IMR-90 (cell line): ENCODE results near the gene VWA8. TPM values are rescaled to one million over a fixed set of nuclear protein-coding genes. Genes with fewer than 3 reads are reported as not detected.

Source experiments
- ATAC-seq: fragments of 200-7000 bp; cut with Tn5 transposase; 2 replicates; pipeline ENCODE4 v1.9.1; 2020; ENCODE audit warnings: low read depth, mild to moderate bottlenecking, moderate library complexity
- BruUV-seq: library from RNA; stranded (reverse); fragments of 400-500 nt; replicated peaks from 2 replicates; lab custom pipeline; 2021; lab: Mats Ljungman, UMichigan
- CTCF ChIA-PET: fragments of 300-600 bp; formaldehyde crosslinking; extraction: SDS; loops from one replicate; lab custom pipeline; 2021; ENCODE audit warnings: antibody characterized with exemption; lab: Yijun Ruan, JAX
- POLR2A ChIA-PET: fragments of 300-600 bp; sonication (Branson Sonifier 250); formaldehyde crosslinking; loops from one replicate; lab custom pipeline; 2022; ENCODE audit warnings: antibody characterized with exemption; ENCODE audit not compliant: unreplicated experiment; lab: Charles Lee
- DNase-seq: peaks from one replicate; pipeline ENCODE4 v3.0.0; 2013
- H2AFZ ChIP-seq: replicated peaks from 2 replicates; pipeline ENCODE3; 2013; ENCODE audit warnings: low read length, mild to moderate bottlenecking; ENCODE audit not compliant: poor library complexity
- H2AK5ac ChIP-seq: 2 replicates; pipeline ENCODE4 v1.6.1; 2013; ENCODE audit warnings: low read depth, low read length, inconsistent platforms
- H2AK9ac ChIP-seq: replicated peaks from 2 replicates; pipeline ENCODE3; 2013; ENCODE audit warnings: mild to moderate bottlenecking, low read depth, low read length, moderate library complexity; ENCODE audit not compliant: poor library complexity
- H2BK120ac ChIP-seq: 2 replicates; pipeline ENCODE4 v1.6.1; 2013; ENCODE audit warnings: low read depth, low read length, inconsistent platforms
- H2BK15ac ChIP-seq: 3 replicates; pipeline ENCODE4 v1.6.1; 2013; ENCODE audit warnings: low read depth, low read length, inconsistent platforms
- H2BK20ac ChIP-seq: 2 replicates; pipeline ENCODE4 v1.6.1; 2013; ENCODE audit warnings: low read depth, mild to moderate bottlenecking, inconsistent platforms, low read length, moderate library complexity
- H2BK5ac ChIP-seq: 2 replicates; pipeline ENCODE4 v1.6.1; 2013; ENCODE audit warnings: mild to moderate bottlenecking, low read depth, low read length, inconsistent platforms; ENCODE audit not compliant: poor library complexity, severe bottlenecking
- H3K14ac ChIP-seq: replicated peaks from 2 replicates; pipeline ENCODE4 v1.6.1; 2013; ENCODE audit warnings: low read depth, low read length, inconsistent platforms
- H3K18ac ChIP-seq: 2 replicates; pipeline ENCODE4 v1.6.1; 2013; ENCODE audit warnings: low read depth, low read length, control low read depth
- H3K23ac ChIP-seq: 2 replicates; pipeline ENCODE4 v1.6.1; 2013; ENCODE audit warnings: low read depth, low read length, inconsistent platforms
- H3K27ac ChIP-seq: 2 replicates; pipeline ENCODE4 v1.5.1; 2013; ENCODE audit warnings: mild to moderate bottlenecking, control low read depth, low read length; ENCODE audit not compliant: insufficient read depth
- H3K27me3 ChIP-seq: 2 replicates; pipeline ENCODE4 v1.6.1; 2013; ENCODE audit warnings: low read length; ENCODE audit not compliant: control insufficient read depth, insufficient read depth
- H3K36me3 ChIP-seq: 2 replicates; pipeline ENCODE4 v1.6.1; 2013; ENCODE audit warnings: low read length, mixed read lengths; ENCODE audit not compliant: control insufficient read depth, insufficient read depth
- H3K4ac ChIP-seq: 2 replicates; pipeline ENCODE4 v1.6.1; 2013; ENCODE audit warnings: low read depth, low read length, inconsistent platforms
- H3K4me1 ChIP-seq: 2 replicates; pipeline ENCODE4 v1.6.1; 2013; ENCODE audit warnings: low read length, mixed read lengths; ENCODE audit not compliant: control insufficient read depth, insufficient read depth
- H3K4me2 ChIP-seq: 2 replicates; pipeline ENCODE4 v1.6.1; 2013; ENCODE audit warnings: low read depth, mild to moderate bottlenecking, control low read depth, low read length, moderate library complexity
- H3K4me3 ChIP-seq: 2 replicates; pipeline ENCODE4 v1.5.1; 2013; ENCODE audit warnings: low read depth, mild to moderate bottlenecking, control low read depth, low read length, moderate library complexity; ENCODE audit not compliant: insufficient read depth
- H3K56ac ChIP-seq: 2 replicates; pipeline ENCODE4 v1.6.1; 2013; ENCODE audit warnings: low read length, inconsistent platforms; ENCODE audit not compliant: insufficient read depth; ENCODE audit errors: extremely low read depth
- H3K79me1 ChIP-seq, 2 experiments: 2 replicates each; pipeline ENCODE4 v1.6.1; 2013; ENCODE audit warnings: low read length in 2 of 2, inconsistent platforms in 1 of 2, low read depth in 1 of 2
- H3K9ac ChIP-seq: 2 replicates; pipeline ENCODE4 v1.6.1; 2013; ENCODE audit warnings: low read depth, low read length, control low read depth
- H3K9me1 ChIP-seq: 2 replicates; pipeline ENCODE4 v1.6.1; 2013; ENCODE audit warnings: low read length, inconsistent platforms; ENCODE audit not compliant: insufficient read depth
- H3K9me3 ChIP-seq: 2 replicates; pipeline ENCODE4 v1.6.1; 2013; ENCODE audit warnings: low read length; ENCODE audit not compliant: control insufficient read depth, insufficient read depth
- H4K20me1 ChIP-seq: 2 replicates; pipeline ENCODE4 v1.6.1; 2013; ENCODE audit warnings: low read length, inconsistent platforms; ENCODE audit not compliant: insufficient read depth
- H4K5ac ChIP-seq: 2 replicates; pipeline ENCODE4 v1.6.1; 2013; ENCODE audit warnings: mild to moderate bottlenecking, low read depth, low read length, control low read depth
- H4K8ac ChIP-seq, 2 experiments: 2 replicates each; pipeline ENCODE4 v1.6.1; 2013; ENCODE audit warnings: low read depth in 2 of 2, low read length in 2 of 2, control low read depth in 1 of 2, inconsistent platforms in 1 of 2
- H4K91ac ChIP-seq: 2 replicates; pipeline ENCODE4 v1.6.1; 2013; ENCODE audit warnings: low read depth, low read length, inconsistent platforms; ENCODE audit not compliant: insufficient read depth
- BHLHE40 ChIP-seq: fragments of 150-350 bp; IDR thresholded peaks from 2 replicates; pipeline ENCODE4 v1.6.1; 2016; ENCODE audit warnings: mild to moderate bottlenecking, low read depth, low read length
- CEBPB ChIP-seq: IDR thresholded peaks from 2 replicates; pipeline ENCODE4 v1.6.1; 2012; ENCODE audit warnings: low read depth, low read length, improper control_type of control experiment
- CHD1 ChIP-seq: IDR thresholded peaks from 2 replicates; pipeline ENCODE4 v1.6.1; 2012; ENCODE audit warnings: low read depth, low read length, improper control_type of control experiment
- FOS ChIP-seq: fragments of 150-350 bp; IDR thresholded peaks from 2 replicates; pipeline ENCODE4 v1.6.1; 2016; ENCODE audit warnings: low read depth, low read length
- MAFK ChIP-seq: IDR thresholded peaks from 2 replicates; pipeline ENCODE4 v1.6.1; 2012; ENCODE audit warnings: low read depth, low read length, improper control_type of control experiment
- MAZ ChIP-seq: IDR thresholded peaks from 2 replicates; pipeline ENCODE4 v1.6.1; 2012; ENCODE audit warnings: low read depth, mild to moderate bottlenecking, low read length, improper control_type of control experiment, moderate library complexity, borderline replicate concordance
- MXI1 ChIP-seq: IDR thresholded peaks from 2 replicates; pipeline ENCODE4 v1.6.1; 2012; ENCODE audit warnings: low read depth, mild to moderate bottlenecking, low read length, moderate library complexity, borderline replicate concordance
- NFE2L2 ChIP-seq: fragments of 150-350 bp; IDR thresholded peaks from 2 replicates; pipeline ENCODE4 v1.6.1; 2016; ENCODE audit warnings: low read depth, mild to moderate bottlenecking, low read length
- POLR2A ChIP-seq: IDR thresholded peaks from 2 replicates; pipeline ENCODE4 v1.6.1; 2012; ENCODE audit warnings: mild to moderate bottlenecking, low read depth, low read length
- RAD21 ChIP-seq: IDR thresholded peaks from 2 replicates; pipeline ENCODE4 v1.6.1; 2012; ENCODE audit warnings: low read length, improper control_type of control experiment
- RCOR1 ChIP-seq: IDR thresholded peaks from 2 replicates; pipeline ENCODE4 v1.6.1; 2012; ENCODE audit warnings: mild to moderate bottlenecking, low read length, improper control_type of control experiment; ENCODE audit not compliant: insufficient replicate concordance
- RFX5 ChIP-seq: IDR thresholded peaks from 2 replicates; pipeline ENCODE4 v1.8.0; 2012; ENCODE audit warnings: low read depth, mild to moderate bottlenecking, low read length, moderate library complexity
- SMC3 ChIP-seq: fragments of 150-350 bp; IDR thresholded peaks from 2 replicates; pipeline ENCODE4 v1.6.1; 2016; ENCODE audit warnings: low read depth, mild to moderate bottlenecking, antibody characterized with exemption, low read length, moderate library complexity
- WGBS, 2 experiments: methylation state at CpG; one replicate each; pipeline versions ENCODE4 v1.1.5 to v1.1.7; 2013; ENCODE audit warnings: missing lambda C conversion rate in 2 of 2; ENCODE audit not compliant: insufficient read length in 1 of 2; ENCODE audit errors: extremely low coverage in 2 of 2; 5-methylcytosine and 5-hydroxymethylcytosine counted together
- dilution Hi-C: fragments of 300-500 bp; cut with HindIII; formaldehyde crosslinking; loops from one replicate; pipeline ENCODE4 v1.14.3; 2018; ENCODE audit warnings: low sequenced_read_pairs; ENCODE audit not compliant: unreplicated experiment
- in situ Hi-C: fragments of 300-500 bp; cut with MboI; formaldehyde crosslinking; loops from 3 replicates; pipeline ENCODE4 v1.14.3; 2019; ENCODE audit warnings: low sequenced_read_pairs, inconsistent platforms, mixed read lengths
- intact Hi-C: fragments of 100-400 bp; cut with micrococcal nuclease; formaldehyde crosslinking; loops from 2 replicates; pipeline ENCODE4 v1.10.0; 2022
- polyA plus RNA-seq, 3 experiments: library from polyadenylated mRNA; depleted of rRNA; stranded (reverse); fragments of >200 nt; gene quantifications; 2 replicates each; pipeline ENCODE4 v1.2.3, GENCODE V29; 2012; ENCODE audit warnings: low replicate concordance in 1 of 3
- total RNA-seq: library from RNA; depleted of rRNA; stranded (reverse); fragments of >200 nt; gene quantifications from 2 replicates; pipeline ENCODE4 v1.2.3, GENCODE V29; 2012
- TF ChIP-seq, protein P1 (sequence below): fragments of 150-350 bp; IDR thresholded peaks from 2 replicates; pipeline ENCODE4 v1.6.1; 2016; ENCODE audit warnings: low read depth, mild to moderate bottlenecking, low read length, moderate library complexity, borderline replicate concordance
- TF ChIP-seq, protein P2 (sequence below): conservative IDR thresholded peaks from 2 replicates; pipeline ENCODE4 v1.5.1; 2012; ENCODE audit warnings: mild to moderate bottlenecking, low read depth, low read length, improper control_type of control experiment
- TF ChIP-seq, protein P3 (sequence below): fragments of 150-350 bp; IDR thresholded peaks from 2 replicates; pipeline ENCODE4 v1.6.1; 2017; ENCODE audit warnings: mild to moderate bottlenecking, antibody characterized with exemption, low read length, low read depth

The VWA8 gene
- total and polyA plus RNA-seq, 2 of the 4 experiments (the other 2 are of a cell fraction) = 5.9 to 18.3 TPM

DNA sequence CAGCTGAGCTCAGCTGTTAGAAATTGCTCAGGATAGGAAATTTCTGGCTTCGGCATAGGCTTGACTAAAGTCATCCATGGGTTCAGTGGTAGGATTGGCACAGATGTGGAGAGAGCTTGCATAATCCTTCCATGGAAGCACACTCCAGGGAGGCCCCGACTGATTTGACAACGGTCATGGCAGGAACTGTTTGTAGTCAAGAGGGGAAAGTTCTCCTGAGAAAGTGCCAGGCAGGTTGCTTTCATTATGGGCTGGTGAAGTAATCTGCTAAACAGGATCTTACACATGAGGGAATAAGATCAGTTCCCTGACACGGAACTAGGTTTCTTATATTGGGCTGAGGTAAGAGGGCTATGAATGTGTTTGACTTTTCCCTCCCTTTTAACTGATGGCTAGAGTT is 383.5 kb downstream of the VWA8 start:
- H3K18ac ChIP-seq = no peak overlapping the region
- in situ Hi-C loops = no loop called here
- H3K4me1 ChIP-seq = no peaks in the 10 kb centered on the region
- BruUV-seq = no TSS peak
- H4K20me1 ChIP-seq = no peaks in the 10 kb centered on the region
- no peaks in the 10 kb centered on the region for H3K79me1 ChIP-seq
- H3K36me3 ChIP-seq = no peaks in the 10 kb centered on the region; the same call in 1 of the 2 replicates
- no peak overlapping the region for H2AK5ac ChIP-seq
- H2BK15ac ChIP-seq = no peak overlapping the region
- no peaks in the 10 kb centered on the region for H3K9me3 ChIP-seq
- H3K14ac ChIP-seq = peak overlapping the region; percentile 13; the same call in 1 of the 2 replicates
- ATAC-seq = no peak; the same call in 1 of the 2 replicates
- intact Hi-C loops = no loop called here
- ChIA-PET POLR2A (no interaction called here), CTCF (interaction anchor here (1.1 kb wide), 1 partner anchor 11 kb away, joined by 3 read pairs; no protein-coding TSS in a partner anchor)
- dilution Hi-C loops = no loop called here
- H3K27me3 ChIP-seq = no peaks in the 10 kb centered on the region
- H2BK120ac ChIP-seq = no peak overlapping the region
- TF ChIP-seq RFX5 (no peak), BHLHE40 (no peak), SMC3 (no peak), MXI1 (no peak), CEBPB (no peak), RCOR1 (no peak), NFE2L2 (no peak), POLR2A (no peak), CHD1 (no peak), FOS (no peak), MAZ (no peak), RAD21 (no peak), MAFK (no peak)
- TF ChIP-seq, protein P1, sequence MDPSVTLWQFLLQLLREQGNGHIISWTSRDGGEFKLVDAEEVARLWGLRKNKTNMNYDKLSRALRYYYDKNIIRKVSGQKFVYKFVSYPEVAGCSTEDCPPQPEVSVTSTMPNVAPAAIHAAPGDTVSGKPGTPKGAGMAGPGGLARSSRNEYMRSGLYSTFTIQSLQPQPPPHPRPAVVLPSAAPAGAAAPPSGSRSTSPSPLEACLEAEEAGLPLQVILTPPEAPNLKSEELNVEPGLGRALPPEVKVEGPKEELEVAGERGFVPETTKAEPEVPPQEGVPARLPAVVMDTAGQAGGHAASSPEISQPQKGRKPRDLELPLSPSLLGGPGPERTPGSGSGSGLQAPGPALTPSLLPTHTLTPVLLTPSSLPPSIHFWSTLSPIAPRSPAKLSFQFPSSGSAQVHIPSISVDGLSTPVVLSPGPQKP = no peak
- TF ChIP-seq, protein P2, sequence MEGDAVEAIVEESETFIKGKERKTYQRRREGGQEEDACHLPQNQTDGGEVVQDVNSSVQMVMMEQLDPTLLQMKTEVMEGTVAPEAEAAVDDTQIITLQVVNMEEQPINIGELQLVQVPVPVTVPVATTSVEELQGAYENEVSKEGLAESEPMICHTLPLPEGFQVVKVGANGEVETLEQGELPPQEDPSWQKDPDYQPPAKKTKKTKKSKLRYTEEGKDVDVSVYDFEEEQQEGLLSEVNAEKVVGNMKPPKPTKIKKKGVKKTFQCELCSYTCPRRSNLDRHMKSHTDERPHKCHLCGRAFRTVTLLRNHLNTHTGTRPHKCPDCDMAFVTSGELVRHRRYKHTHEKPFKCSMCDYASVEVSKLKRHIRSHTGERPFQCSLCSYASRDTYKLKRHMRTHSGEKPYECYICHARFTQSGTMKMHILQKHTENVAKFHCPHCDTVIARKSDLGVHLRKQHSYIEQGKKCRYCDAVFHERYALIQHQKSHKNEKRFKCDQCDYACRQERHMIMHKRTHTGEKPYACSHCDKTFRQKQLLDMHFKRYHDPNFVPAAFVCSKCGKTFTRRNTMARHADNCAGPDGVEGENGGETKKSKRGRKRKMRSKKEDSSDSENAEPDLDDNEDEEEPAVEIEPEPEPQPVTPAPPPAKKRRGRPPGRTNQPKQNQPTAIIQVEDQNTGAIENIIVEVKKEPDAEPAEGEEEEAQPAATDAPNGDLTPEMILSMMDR = no peak
- TF ChIP-seq, protein P3, sequence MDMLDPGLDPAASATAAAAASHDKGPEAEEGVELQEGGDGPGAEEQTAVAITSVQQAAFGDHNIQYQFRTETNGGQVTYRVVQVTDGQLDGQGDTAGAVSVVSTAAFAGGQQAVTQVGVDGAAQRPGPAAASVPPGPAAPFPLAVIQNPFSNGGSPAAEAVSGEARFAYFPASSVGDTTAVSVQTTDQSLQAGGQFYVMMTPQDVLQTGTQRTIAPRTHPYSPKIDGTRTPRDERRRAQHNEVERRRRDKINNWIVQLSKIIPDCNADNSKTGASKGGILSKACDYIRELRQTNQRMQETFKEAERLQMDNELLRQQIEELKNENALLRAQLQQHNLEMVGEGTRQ = no peak
- no peak overlapping the region for H3K4me3 ChIP-seq
- no peak overlapping the region; the same call in 1 of the 2 replicates for H4K91ac ChIP-seq
- no peak overlapping the region for H3K9ac ChIP-seq
- DNase-seq = peak; percentile 16
- WGBS, 2 experiments = 37% methylated on average over 3 of the region's 4 CpGs; no CpG with 5 or more reads in 1 of the 2 experiments
- H2BK5ac ChIP-seq = no peak overlapping the region
- peak overlapping the region; percentile 24; the same call in 1 of the 2 replicates for H3K23ac ChIP-seq
- H4K5ac ChIP-seq = no peak overlapping the region
- no peak overlapping the region; a peak in 1 of 4 replicates for H4K8ac ChIP-seq
- H2BK20ac ChIP-seq = no peak overlapping the region
- no peaks in the 10 kb centered on the region for H3K9me1 ChIP-seq
- peak overlapping the region; percentile 24 for H2AFZ ChIP-seq
- H3K4ac ChIP-seq = no peak overlapping the region
- no peak overlapping the region for H3K27ac ChIP-seq
- no peak overlapping the region for H3K56ac ChIP-seq
- H3K4me2 ChIP-seq = peak overlapping the region; percentile 23; the same call in 1 of the 2 replicates
- no peak overlapping the region for H2AK9ac ChIP-seq
